Skin of body (tissue), 3 donors: ENCODE results near the gene HSPA4. TPM values are rescaled to one million over a fixed set of nuclear protein-coding genes. Genes with fewer than 3 reads are reported as not detected.

Experiments used
- DNase-seq: peaks from one replicate; lab custom pipeline; 2025; lab: John Stamatoyannopoulos, UW
- small RNA-seq: library from RNA; depleted of rRNA; stranded (forward); fragments of <200 nt; gene quantifications from one replicate; pipeline ENCODE3, GENCODE V24; 2014; ENCODE audit warnings: low replicate concordance
- total RNA-seq: library from RNA; depleted of rRNA; stranded (reverse); fragments of >200 nt; gene quantifications from one replicate; pipeline ENCODE4 v1.2.3, GENCODE V29; 2014

HSPA4 gene
- total RNA-seq, 1 donor from 2014 or later, result 58.9 TPM

DNA sequence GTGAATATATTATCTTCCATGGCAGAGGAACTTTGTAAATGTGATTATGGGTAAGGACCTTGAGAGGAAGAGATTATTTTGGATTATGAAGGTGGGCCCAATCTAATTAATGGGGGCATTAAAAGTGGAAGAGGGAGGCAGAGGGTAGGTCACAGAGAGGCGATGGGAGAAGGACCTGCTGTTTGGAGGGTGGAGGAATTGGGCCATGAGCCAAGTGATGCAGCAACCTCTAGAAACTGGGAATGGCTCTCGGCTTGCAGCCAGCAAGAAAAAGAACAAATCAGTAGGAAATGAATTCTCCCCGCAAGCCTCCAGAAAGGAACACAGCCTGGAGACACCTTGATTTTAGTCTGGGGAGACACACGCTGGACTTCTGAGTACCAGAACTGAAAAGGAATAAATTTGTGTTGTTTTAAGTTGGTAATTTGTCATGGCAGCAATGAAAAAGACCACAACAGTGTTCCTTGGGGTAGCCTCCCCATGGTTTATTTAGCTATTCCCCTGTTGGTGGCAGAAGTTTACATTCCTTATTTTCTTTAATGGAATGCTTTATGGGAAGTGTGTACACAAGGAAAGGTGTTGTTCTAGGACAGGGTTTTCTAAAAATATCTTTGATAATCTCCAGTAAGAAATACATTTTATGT is 103.6 kb downstream of the HSPA4 start:
- no peak for DNase-seq

Small RNA genes within 50 kb of the gene (small RNA-seq; reads per million reads assigned to genes)
- gene AC113410.1 (not detected), gene AC113410.3 (not detected)

Other genes starting within 250 kb of the HSPA4 start
- gene SOWAHA, start 238.7 kb upstream of the HSPA4 start, total RNA-seq, result 0.10 TPM
- 1.2 TPM for gene SHROOM1, start 221.4 kb upstream of the HSPA4 start, total RNA-seq
- gene GDF9, start 185.5 kb upstream of the HSPA4 start, total RNA-seq, result 0.30 TPM
- gene UQCRQ, start 185.4 kb upstream of the HSPA4 start, total RNA-seq, result 76.1 TPM
- 0.79 TPM for gene LEAP2, start 178.3 kb upstream of the HSPA4 start, total RNA-seq
- gene AFF4, start 88.4 kb upstream of the HSPA4 start, total RNA-seq, result 66.3 TPM
- 13.8 TPM for gene ZCCHC10, start 25.5 kb upstream of the HSPA4 start, total RNA-seq